ENCODE data around the gene RCE1.

Gene RCE1

GRCh38 chr11:66848671-66849500 lies 5.6 kb downstream of the RCE1 start:
- Histone ChIP-seq H3K4me3 (ENCODE audit: low read length) (no peak overlapping the region), H2AFZ (ENCODE audit: low read depth, low read length) (no peak overlapping the region), H3K9me3 (ENCODE audit: low read length) (no peaks in the 10 kb centered on the region), H3K27me3 (ENCODE audit: insufficient read depth, low read length) (no peaks in the 10 kb centered on the region), H3K36me3 (ENCODE audit: insufficient read depth, low read length) (peaks cover 24% of the 10 kb centered on the region), H3K4me1 (ENCODE audit: insufficient read depth, low read length) (peaks cover 8% of the 10 kb centered on the region)

GRCh38 chr11:66849501-66850234 lies 6.4 kb downstream of the RCE1 start:
- H3K36me3 ChIP-seq (ENCODE audit: insufficient read depth, low read length) = peaks cover 21% of the 10 kb centered on the region
- H3K4me1 ChIP-seq (ENCODE audit: insufficient read depth, low read length) = peaks cover under 1% of the 10 kb centered on the region
- no peak overlapping the region for H3K4me3 ChIP-seq (ENCODE audit: low read length)
- H2AFZ ChIP-seq (ENCODE audit: low read depth, low read length) = no peak overlapping the region
- H3K9me3 ChIP-seq (ENCODE audit: low read length) = no peaks in the 10 kb centered on the region
- no peaks in the 10 kb centered on the region for H3K27me3 ChIP-seq (ENCODE audit: insufficient read depth, low read length)

- Histone ChIP-seq H3K36me3 (ENCODE audit: insufficient read depth, low read length) (peaks cover 16% of the 10 kb centered on the region), H3K27me3 (ENCODE audit: insufficient read depth, low read length) (no peaks in the 10 kb centered on the region), H3K4me1 (ENCODE audit: insufficient read depth, low read length) (peaks cover 4% of the 10 kb centered on the region), H3K4me3 (ENCODE audit: low read length) (no peak overlapping the region), H2AFZ (ENCODE audit: low read depth, low read length) (no peak overlapping the region), H3K9me3 (ENCODE audit: low read length) (no peaks in the 10 kb centered on the region)
Observed at GRCh38 chr11:66850235-66850587, 7.0 kb downstream of the RCE1 start.

- no peaks in the 10 kb centered on the region for H3K9me3 ChIP-seq (ENCODE audit: low read length)
- no peaks in the 10 kb centered on the region for H3K27me3 ChIP-seq (ENCODE audit: insufficient read depth, low read length)
- no peak overlapping the region for H2AFZ ChIP-seq (ENCODE audit: low read depth, low read length)
- peaks cover 8% of the 10 kb centered on the region for H3K4me1 ChIP-seq (ENCODE audit: insufficient read depth, low read length)
- H3K36me3 ChIP-seq (ENCODE audit: insufficient read depth, low read length) = peaks cover 11% of the 10 kb centered on the region
- H3K4me3 ChIP-seq (ENCODE audit: low read length) = no peak overlapping the region
Observed at GRCh38 chr11:66850588-66851238, 7.5 kb downstream of the RCE1 start.

- Histone ChIP-seq H3K9me3 (ENCODE audit: low read length) (no peaks in the 10 kb centered on the region), H3K27me3 (ENCODE audit: insufficient read depth, low read length) (no peaks in the 10 kb centered on the region), H3K4me1 (ENCODE audit: insufficient read depth, low read length) (peaks cover 10% of the 10 kb centered on the region), H2AFZ (ENCODE audit: low read depth, low read length) (no peak overlapping the region), H3K4me3 (ENCODE audit: low read length) (no peak overlapping the region), H3K36me3 (ENCODE audit: insufficient read depth, low read length) (peaks cover 7% of the 10 kb centered on the region)
Observed at GRCh38 chr11:66851239-66851596, 8.0 kb downstream of the RCE1 start.

- Histone ChIP-seq H3K9me3 (ENCODE audit: low read length) (no peaks in the 10 kb centered on the region), H2AFZ (ENCODE audit: low read depth, low read length) (no peak overlapping the region), H3K4me1 (ENCODE audit: insufficient read depth, low read length) (peaks cover 10% of the 10 kb centered on the region), H3K4me3 (ENCODE audit: low read length) (no peak overlapping the region), H3K27me3 (ENCODE audit: insufficient read depth, low read length) (no peaks in the 10 kb centered on the region), H3K36me3 (ENCODE audit: insufficient read depth, low read length) (peaks cover under 1% of the 10 kb centered on the region)
Observed at GRCh38 chr11:66851698-66852465, 8.6 kb downstream of the RCE1 start.

GRCh38 chr11:66852466-66853241 lies 9.4 kb downstream of the RCE1 start:
- H3K4me1 ChIP-seq (ENCODE audit: insufficient read depth, low read length) = peaks cover 14% of the 10 kb centered on the region
- H2AFZ ChIP-seq (ENCODE audit: low read depth, low read length) = no peak overlapping the region
- H3K9me3 ChIP-seq (ENCODE audit: low read length) = no peaks in the 10 kb centered on the region
- H3K27me3 ChIP-seq (ENCODE audit: insufficient read depth, low read length) = no peaks in the 10 kb centered on the region
- no peaks in the 10 kb centered on the region for H3K36me3 ChIP-seq (ENCODE audit: insufficient read depth, low read length)
- H3K4me3 ChIP-seq (ENCODE audit: low read length) = no peak overlapping the region

- Histone ChIP-seq H3K27me3 (ENCODE audit: insufficient read depth, low read length) (no peaks in the 10 kb centered on the region), H3K4me3 (ENCODE audit: low read length) (no peak overlapping the region), H3K36me3 (ENCODE audit: insufficient read depth, low read length) (no peaks in the 10 kb centered on the region), H3K9me3 (ENCODE audit: low read length) (no peaks in the 10 kb centered on the region), H2AFZ (ENCODE audit: low read depth, low read length) (no peak overlapping the region), H3K4me1 (ENCODE audit: insufficient read depth, low read length) (peaks cover 14% of the 10 kb centered on the region)
Observed at GRCh38 chr11:66853242-66854229, 10.3 kb downstream of the RCE1 start.

- H3K27me3 ChIP-seq (ENCODE audit: insufficient read depth, low read length) = no peaks in the 10 kb centered on the region
- H3K36me3 ChIP-seq (ENCODE audit: insufficient read depth, low read length) = peaks cover 5% of the 10 kb centered on the region
- no peak overlapping the region for H2AFZ ChIP-seq (ENCODE audit: low read depth, low read length)
- H3K9me3 ChIP-seq (ENCODE audit: low read length) = no peaks in the 10 kb centered on the region
- peaks cover 14% of the 10 kb centered on the region for H3K4me1 ChIP-seq (ENCODE audit: insufficient read depth, low read length)
- no peak overlapping the region for H3K4me3 ChIP-seq (ENCODE audit: low read length)
Observed at GRCh38 chr11:66854231-66854661, 11.0 kb downstream of the RCE1 start.

- no peak overlapping the region for H3K4me3 ChIP-seq (ENCODE audit: low read length)
- peaks cover 14% of the 10 kb centered on the region for H3K4me1 ChIP-seq (ENCODE audit: insufficient read depth, low read length)
- no peak overlapping the region for H2AFZ ChIP-seq (ENCODE audit: low read depth, low read length)
- peaks cover 6% of the 10 kb centered on the region for H3K36me3 ChIP-seq (ENCODE audit: insufficient read depth, low read length)
- no peaks in the 10 kb centered on the region for H3K9me3 ChIP-seq (ENCODE audit: low read length)
- no peaks in the 10 kb centered on the region for H3K27me3 ChIP-seq (ENCODE audit: insufficient read depth, low read length)
Observed at GRCh38 chr11:66854729-66855211, 11.5 kb downstream of the RCE1 start.
